PC-3 (cell line): ENCODE measurements around the gene ARHGEF28. TPM values are rescaled to one million over a fixed set of nuclear protein-coding genes. Genes with fewer than 3 reads are reported as not detected.

Experiments used
- ATAC-seq: fragments of 200-7000 bp; cut with Tn5 transposase; 2 replicates; pipeline ENCODE4 v1.9.1; 2020; ENCODE audit warnings: mild to moderate bottlenecking, moderate library complexity
- BruUV-seq: library from RNA; stranded (reverse); fragments of 400-500 nt; replicated peaks from 2 replicates; lab custom pipeline; 2021; lab: Mats Ljungman, UMichigan
- CTCF ChIA-PET: fragments of 300-600 bp; sonication (Branson Sonifier 250); formaldehyde crosslinking; loops from one replicate; lab custom pipeline; 2022; ENCODE audit warnings: antibody characterized with exemption; lab: Charles Lee
- POLR2A ChIA-PET: fragments of 300-600 bp; sonication (Branson Sonifier 250); formaldehyde crosslinking; loops from one replicate; lab custom pipeline; 2022; ENCODE audit warnings: antibody characterized with exemption; ENCODE audit not compliant: unreplicated experiment; lab: Charles Lee
- DNase-seq: peaks from one replicate; pipeline ENCODE4 v3.0.0-alpha.2; 2015
- H2AFZ ChIP-seq: fragments of 300-600 bp; sonication (generic); 2 replicates; pipeline ENCODE4 v1.6.0; 2016; ENCODE audit warnings: antibody characterized with exemption, low read length
- H3F3A ChIP-seq: fragments of 300-600 bp; sonication (generic); one replicate; pipeline ENCODE4 v1.6.0; 2017; ENCODE audit warnings: antibody characterized with exemption, low read length, control low read depth, mild to moderate bottlenecking; ENCODE audit not compliant: unreplicated experiment
- H3K27ac ChIP-seq: fragments of 300-600 bp; sonication (generic); 2 replicates; pipeline ENCODE4 v1.5.1; 2016; ENCODE audit warnings: mild to moderate bottlenecking, low read length
- H3K27me3 ChIP-seq: fragments of 300-600 bp; sonication (generic); 2 replicates; pipeline ENCODE4 v1.6.1; 2016; ENCODE audit warnings: low read length, mixed read lengths
- H3K36me3 ChIP-seq: fragments of 300-600 bp; sonication (generic); 2 replicates; pipeline ENCODE4 v1.6.1; 2016; ENCODE audit warnings: low read depth, mixed run types, low read length, mixed read lengths
- H3K4me1 ChIP-seq: fragments of 300-600 bp; sonication (generic); 2 replicates; pipeline ENCODE4 v1.5.1; 2016; ENCODE audit warnings: low read length; ENCODE audit not compliant: insufficient read depth
- H3K4me2 ChIP-seq: fragments of 300-600 bp; sonication (generic); 2 replicates; pipeline ENCODE4 v1.6.0; 2016; ENCODE audit warnings: low read length
- H3K4me3 ChIP-seq: fragments of 300-600 bp; sonication (generic); 2 replicates; pipeline ENCODE4 v1.5.1; 2016; ENCODE audit warnings: mild to moderate bottlenecking, low read length, mixed read lengths
- H3K79me2 ChIP-seq: fragments of 300-600 bp; sonication (generic); 2 replicates; pipeline ENCODE4 v1.6.1; 2017; ENCODE audit warnings: low read length, mixed read lengths
- H3K9ac ChIP-seq: fragments of 300-600 bp; sonication (generic); 2 replicates; pipeline ENCODE4 v1.6.0; 2016; ENCODE audit warnings: mild to moderate bottlenecking, low read length
- H3K9me2 ChIP-seq: fragments of 300-600 bp; sonication (generic); replicated peaks from 2 replicates; pipeline ENCODE4 v1.6.1; 2016; ENCODE audit warnings: mixed run types, low read length, mixed read lengths
- H3K9me3 ChIP-seq: fragments of 300-600 bp; sonication (generic); 2 replicates; pipeline ENCODE4 v1.6.1; 2016; ENCODE audit warnings: low read length, mixed read lengths
- H4K20me1 ChIP-seq: fragments of 300-600 bp; sonication (generic); 2 replicates; pipeline ENCODE4 v1.6.1; 2016; ENCODE audit warnings: low read length, mixed read lengths
- CTCF ChIP-seq: fragments of 300-600 bp; sonication (generic); conservative IDR thresholded peaks from 2 replicates; pipeline ENCODE4 v1.5.1; 2017; ENCODE audit warnings: antibody characterized with exemption, low read depth, mild to moderate bottlenecking, low read length
- EZH2 ChIP-seq: fragments of 300-600 bp; sonication (generic); IDR thresholded peaks from one replicate; pipeline ENCODE4 v1.6.1; 2017; ENCODE audit warnings: antibody characterized with exemption, mild to moderate bottlenecking, low read length; ENCODE audit not compliant: unreplicated experiment
- EZH2phosphoT487 ChIP-seq: fragments of 300-600 bp; sonication (generic); IDR thresholded peaks from 2 replicates; pipeline ENCODE4 v1.6.1; 2018; ENCODE audit warnings: mild to moderate bottlenecking, antibody characterized with exemption, low read length, borderline replicate concordance
- intact Hi-C: fragments of 100-400 bp; cut with micrococcal nuclease; formaldehyde crosslinking; loops from 2 replicates; pipeline ENCODE4 v1.9.0; 2023
- total RNA-seq: library from RNA; depleted of rRNA; stranded (reverse); fragments of >200 nt; gene quantifications from 2 replicates; pipeline ENCODE4 v1.2.3, GENCODE V29; 2014

Gene ARHGEF28
- total RNA-seq, 1 experiment from 2014 or later, result 24.2 TPM

- Histone ChIP-seq H3K36me3 (no peaks in the 10 kb centered on the region), H3K27ac (no peak overlapping the region), H4K20me1 (no peaks in the 10 kb centered on the region), H3K27me3 (no peaks in the 10 kb centered on the region), H3K4me3 (no peak overlapping the region), H3F3A (no peaks in the 10 kb centered on the region), H3K4me2 (no peak overlapping the region), H3K79me2 (no peaks in the 10 kb centered on the region), H3K4me1 (no peaks in the 10 kb centered on the region; the same call in 1 of the 2 replicates), H2AFZ (no peak overlapping the region), H3K9me2 (no peaks in the 10 kb centered on the region), H3K9ac (no peak overlapping the region), H3K9me3 (no peaks in the 10 kb centered on the region)
- ChIA-PET CTCF (no interaction called here), POLR2A (no interaction called here)
- intact Hi-C loops, result no loop called here
- no peak for DNase-seq
- BruUV-seq, result no TSS peak
- TF ChIP-seq EZH2 (no peak), EZH2phosphoT487 (no peak), CTCF (no peak)
- no peak for ATAC-seq
These were observed 349.8 kb downstream of the ARHGEF28 start for GRCh38 chr5:73975845-73976244.

- Histone ChIP-seq H3K9me2 (no peaks in the 10 kb centered on the region), H3K27me3 (no peaks in the 10 kb centered on the region), H3K4me3 (no peak overlapping the region), H3K36me3 (no peaks in the 10 kb centered on the region), H4K20me1 (no peaks in the 10 kb centered on the region), H3K4me2 (no peak overlapping the region), H3K9ac (no peak overlapping the region), H3K9me3 (no peaks in the 10 kb centered on the region), H3F3A (no peaks in the 10 kb centered on the region), H3K27ac (no peak overlapping the region), H2AFZ (no peak overlapping the region), H3K79me2 (no peaks in the 10 kb centered on the region), H3K4me1 (no peaks in the 10 kb centered on the region; the same call in 1 of the 2 replicates)
- ATAC-seq (no peak), DNase-seq (no peak)
- intact Hi-C loops, result no loop called here
- POLR2A ChIA-PET, result no interaction called here
- CTCF ChIA-PET, result no interaction called here
- TF ChIP-seq CTCF, result no peak
- TF ChIP-seq EZH2, result no peak
- no peak for TF ChIP-seq EZH2phosphoT487
- BruUV-seq, result no TSS peak
These were observed 351.1 kb downstream of the ARHGEF28 start for GRCh38 chr5:73977146-73977545.

GRCh38 chr5:73979321-73979720, 353.3 kb downstream of the ARHGEF28 start:
- H3K9ac ChIP-seq, result no peak overlapping the region
- H3K4me3 ChIP-seq, result no peak overlapping the region
- H3K9me2 ChIP-seq, result no peaks in the 10 kb centered on the region
- no peak overlapping the region for H3K4me2 ChIP-seq
- no peaks in the 10 kb centered on the region; the same call in 1 of the 2 replicates for H3K4me1 ChIP-seq
- H3K79me2 ChIP-seq, result no peaks in the 10 kb centered on the region
- no TSS peak for BruUV-seq
- intact Hi-C loops, result no loop called here
- no peak for DNase-seq
- no peaks in the 10 kb centered on the region for H3F3A ChIP-seq
- TF ChIP-seq EZH2 (no peak), CTCF (no peak), EZH2phosphoT487 (no peak)
- H3K9me3 ChIP-seq, result no peaks in the 10 kb centered on the region
- H4K20me1 ChIP-seq, result no peaks in the 10 kb centered on the region
- H3K27ac ChIP-seq, result no peak overlapping the region
- CTCF ChIA-PET, result no interaction called here
- no peak overlapping the region for H2AFZ ChIP-seq
- H3K27me3 ChIP-seq, result no peaks in the 10 kb centered on the region
- ATAC-seq, result no peak
- POLR2A ChIA-PET, result no interaction called here
- H3K36me3 ChIP-seq, result no peaks in the 10 kb centered on the region
